Ishikawa (cell line): Measurements from ENCODE around the gene ADA.

Experiments
- CEBPB ChIP-seq: IDR thresholded peaks from 2 replicates; pipeline ENCODE4 v1.6.1; 2012
- EGR1 ChIP-seq: IDR thresholded peaks from 2 replicates; pipeline ENCODE4 v1.6.1; 2012
- EP300 ChIP-seq: IDR thresholded peaks from 2 replicates; pipeline ENCODE4 v1.6.1; 2012; ENCODE audit warnings: borderline replicate concordance
- NFIC ChIP-seq: IDR thresholded peaks from 2 replicates; pipeline ENCODE4 v1.6.1; 2012
- REST ChIP-seq: IDR thresholded peaks from 2 replicates; pipeline ENCODE4 v1.6.1; 2012; ENCODE audit warnings: low read depth, mild to moderate bottlenecking
- TAF1 ChIP-seq: IDR thresholded peaks from 2 replicates; pipeline ENCODE4 v1.6.1; 2012; ENCODE audit warnings: low read depth, mild to moderate bottlenecking
- TCF12 ChIP-seq: IDR thresholded peaks from 2 replicates; pipeline ENCODE4 v1.6.1; 2012; ENCODE audit warnings: low read depth
- TEAD4 ChIP-seq: IDR thresholded peaks from 2 replicates; pipeline ENCODE4 v1.6.1; 2012
- YY1 ChIP-seq: IDR thresholded peaks from 2 replicates; pipeline ENCODE4 v1.6.1; 2012; ENCODE audit warnings: low read depth
- ZBTB7A ChIP-seq: IDR thresholded peaks from 2 replicates; pipeline ENCODE4 v1.6.1; 2012; ENCODE audit warnings: low read depth
- TF ChIP-seq, protein P1 (sequence below): IDR thresholded peaks from 2 replicates; pipeline ENCODE4 v1.6.1; 2012

DNA sequence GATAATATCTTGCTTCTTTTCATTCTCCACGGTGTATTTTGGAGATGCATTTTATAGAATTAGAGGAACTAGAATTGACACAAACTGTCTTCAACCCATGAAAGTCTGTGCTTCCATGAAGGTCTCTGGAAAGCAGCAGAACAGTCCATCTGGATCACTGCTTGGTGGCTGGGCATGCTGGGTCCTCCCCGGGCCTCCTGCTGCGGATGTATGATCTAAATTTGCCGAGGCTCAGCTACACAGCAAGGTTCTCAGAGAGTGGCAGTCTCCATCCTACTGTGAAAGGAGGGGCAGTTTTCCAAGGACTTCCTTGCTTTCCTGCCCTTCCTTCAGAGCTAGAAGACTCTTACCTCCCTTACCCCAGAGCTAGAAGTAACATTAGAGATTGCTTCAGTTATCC is 54.0 kb downstream of the ADA start:
- TF ChIP-seq ZBTB7A (no peak), EGR1 (no peak), EP300 (no peak), TEAD4 (no peak), YY1 (no peak), CEBPB (no peak), TCF12 (no peak), TAF1 (no peak), NFIC (no peak), REST (no peak)
- TF ChIP-seq, protein P1, sequence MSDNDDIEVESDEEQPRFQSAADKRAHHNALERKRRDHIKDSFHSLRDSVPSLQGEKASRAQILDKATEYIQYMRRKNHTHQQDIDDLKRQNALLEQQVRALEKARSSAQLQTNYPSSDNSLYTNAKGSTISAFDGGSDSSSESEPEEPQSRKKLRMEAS, result no peak
